H9 (cell line): Measurements from ENCODE around the gene DAPK1. TPM values are rescaled to one million over a fixed set of nuclear protein-coding genes. Genes with fewer than 3 reads are reported as not detected.

ENCODE experiments used
- DNase-seq: peaks from one replicate; pipeline ENCODE4 v3.0.0-alpha.2; 2017
- H2AFZ ChIP-seq: one replicate; pipeline ENCODE4 v1.6.1; 2013; ENCODE audit warnings: mild to moderate bottlenecking, low read length, control low read depth, moderate library complexity
- H2AK5ac ChIP-seq: 2 replicates; pipeline ENCODE4 v1.6.1; 2013; ENCODE audit warnings: low read length, control low read depth, mixed read lengths; ENCODE audit not compliant: insufficient read length
- H2BK120ac ChIP-seq: one replicate; pipeline ENCODE4 v1.6.1; 2013; ENCODE audit warnings: low read depth, mild to moderate bottlenecking, low read length, control low read depth, inconsistent platforms; ENCODE audit not compliant: poor library complexity, severe bottlenecking
- H2BK12ac ChIP-seq: 2 replicates; pipeline ENCODE4 v1.6.1; 2013; ENCODE audit warnings: low read length, control low read depth, mixed read lengths, low read depth; ENCODE audit not compliant: insufficient read length
- H2BK15ac ChIP-seq: 2 replicates; pipeline ENCODE4 v1.6.1; 2013; ENCODE audit warnings: low read depth, low read length, control low read depth
- H2BK20ac ChIP-seq: one replicate; pipeline ENCODE4 v1.6.1; 2013; ENCODE audit warnings: low read depth, mild to moderate bottlenecking, low read length, control low read depth, inconsistent platforms; ENCODE audit not compliant: poor library complexity, severe bottlenecking
- H2BK5ac ChIP-seq: 2 replicates; pipeline ENCODE4 v1.6.1; 2013; ENCODE audit warnings: low read length, control low read depth, mixed read lengths; ENCODE audit not compliant: insufficient read length
- H3K14ac ChIP-seq: 2 replicates; pipeline ENCODE4 v1.6.1; 2013; ENCODE audit warnings: low read length, control low read depth; ENCODE audit not compliant: insufficient read depth
- H3K18ac ChIP-seq: 2 replicates; pipeline ENCODE4 v1.6.1; 2013; ENCODE audit warnings: low read depth, mild to moderate bottlenecking, mixed read lengths, low read length, control low read depth; ENCODE audit not compliant: insufficient read length
- H3K23ac ChIP-seq: 2 replicates; pipeline ENCODE4 v1.6.1; 2013; ENCODE audit warnings: low read length, control low read depth, mixed read lengths, low read depth; ENCODE audit not compliant: insufficient read length
- H3K23me2 ChIP-seq: 2 replicates; pipeline ENCODE4 v1.6.1; 2013; ENCODE audit warnings: low read depth, mild to moderate bottlenecking, mixed read lengths, low read length, control low read depth; ENCODE audit not compliant: insufficient read length, poor library complexity, severe bottlenecking
- H3K27ac ChIP-seq: 2 replicates; pipeline ENCODE4 v1.5.1; 2013; ENCODE audit warnings: low read length, control low read depth, mixed read lengths, low read depth; ENCODE audit not compliant: insufficient read length
- H3K27me3 ChIP-seq: 2 replicates; pipeline ENCODE4 v1.6.1; 2013; ENCODE audit warnings: low read length, control low read depth, inconsistent platforms; ENCODE audit not compliant: insufficient read depth
- H3K4ac ChIP-seq: 2 replicates; pipeline ENCODE4 v1.6.1; 2013; ENCODE audit warnings: low read depth, mild to moderate bottlenecking, control low read depth, inconsistent platforms, low read length, moderate library complexity
- H3K4me1 ChIP-seq: 2 replicates; pipeline ENCODE4 v1.6.1; 2013; ENCODE audit warnings: low read length, control low read depth, inconsistent platforms; ENCODE audit not compliant: insufficient read depth
- H3K4me2 ChIP-seq: 2 replicates; pipeline ENCODE4 v1.6.1; 2013; ENCODE audit warnings: low read length, control low read depth, mixed read lengths; ENCODE audit not compliant: insufficient read length, insufficient read depth
- H3K56ac ChIP-seq: 2 replicates; pipeline ENCODE4 v1.6.1; 2013; ENCODE audit warnings: low read depth, mild to moderate bottlenecking, mixed read lengths, low read length, control low read depth; ENCODE audit not compliant: insufficient read length
- H3K79me1 ChIP-seq: 2 replicates; pipeline ENCODE4 v1.6.1; 2013; ENCODE audit warnings: low read depth, mild to moderate bottlenecking, moderate library complexity, low read length, control low read depth, inconsistent platforms; ENCODE audit not compliant: insufficient read depth, poor library complexity, severe bottlenecking
- H3K79me2 ChIP-seq: 2 replicates; pipeline ENCODE4 v1.6.1; 2013; ENCODE audit warnings: low read length, control low read depth, inconsistent platforms; ENCODE audit not compliant: insufficient read depth
- H3K9ac ChIP-seq: 2 replicates; pipeline ENCODE4 v1.6.1; 2013; ENCODE audit warnings: low read length, control low read depth, mixed read lengths; ENCODE audit not compliant: insufficient read length; ENCODE audit errors: extremely low read depth
- H3K9me3 ChIP-seq: one replicate; pipeline ENCODE4 v1.6.1; 2013; ENCODE audit warnings: low read depth, low read length, inconsistent platforms; ENCODE audit not compliant: control insufficient read depth
- H3T11ph ChIP-seq: one replicate; pipeline ENCODE4 v1.6.1; 2013; ENCODE audit warnings: mild to moderate bottlenecking, low read length, control low read depth, inconsistent platforms
- H4K20me1 ChIP-seq: one replicate; pipeline ENCODE4 v1.6.1; 2013; ENCODE audit not compliant: control insufficient read depth, insufficient read length, insufficient read depth
- H4K5ac ChIP-seq: 2 replicates; pipeline ENCODE4 v1.6.1; 2013; ENCODE audit warnings: low read depth, mild to moderate bottlenecking, mixed read lengths, low read length, control low read depth; ENCODE audit not compliant: insufficient read length
- H4K8ac ChIP-seq: replicated peaks from 2 replicates; pipeline ENCODE4 v1.6.1; 2013; ENCODE audit warnings: low read length, control low read depth, mixed read lengths, low read depth; ENCODE audit not compliant: insufficient read length
- H4K91ac ChIP-seq: 2 replicates; pipeline ENCODE4 v1.6.1; 2013; ENCODE audit warnings: low read depth, mild to moderate bottlenecking, moderate library complexity, mixed read lengths, low read length, control low read depth; ENCODE audit not compliant: insufficient read length
- H3K27ac Mint-ChIP-seq, 3 experiments: 2 replicates in 2 of 3; 3 replicates in 1 of 3; pipeline ENCODE4 v1.8.0; 2020 to 2021; ENCODE audit warnings: mixed read lengths in 3 of 3, mild to moderate bottlenecking in 1 of 3, moderate library complexity in 1 of 3
- H3K27me3 Mint-ChIP-seq: 2 replicates; pipeline ENCODE4 v1.8.0; 2021; ENCODE audit warnings: low read depth, mild to moderate bottlenecking, moderate library complexity, mixed read lengths
- H3K36me3 Mint-ChIP-seq, 3 experiments: 2 replicates in 2 of 3; 3 replicates in 1 of 3; pipeline ENCODE4 v1.8.0; 2020 to 2021; ENCODE audit warnings: low read depth in 3 of 3, mixed read lengths in 3 of 3; ENCODE audit not compliant: insufficient read depth in 1 of 3
- H3K4me1 Mint-ChIP-seq, 2 experiments: 2 replicates each; pipeline ENCODE4 v1.8.0; 2020; ENCODE audit warnings: mixed read lengths in 2 of 2
- H3K4me3 Mint-ChIP-seq, 2 experiments: 2 replicates in 1 of 2; 3 replicates in 1 of 2; pipeline ENCODE4 v1.8.0; 2020 to 2021; ENCODE audit warnings: mild to moderate bottlenecking in 2 of 2, mixed read lengths in 2 of 2, moderate library complexity in 1 of 2
- H3K9me3 Mint-ChIP-seq, 2 experiments: 2 replicates in 1 of 2; 3 replicates in 1 of 2; pipeline ENCODE4 v1.8.0; 2020; ENCODE audit warnings: mild to moderate bottlenecking in 2 of 2, mixed read lengths in 2 of 2, moderate library complexity in 1 of 2
- CTCF ChIP-seq: fragments of 200-600 bp; sonication (generic); conservative IDR thresholded peaks from 3 replicates; pipeline ENCODE4 v1.8.0; 2021; ENCODE audit warnings: antibody characterized with exemption, mild to moderate bottlenecking
- WGBS: extraction: QIAGEN DNeasy Blood & Tissue Kit; methylation state at CpG from one replicate; pipeline ENCODE4 v1.1.7; 2013; ENCODE audit warnings: missing lambda C conversion rate, low lambda C conversion rate, mixed read lengths; ENCODE audit not compliant: insufficient read length; ENCODE audit errors: extremely low coverage; 5-methylcytosine and 5-hydroxymethylcytosine counted together
- total RNA-seq: library from RNA; stranded (reverse); gene quantifications from 2 replicates; pipeline ENCODE4 v1.2.1, GENCODE V29; 2021

Gene DAPK1
- total RNA-seq, 1 experiment from 2014 or later, result 79.4 TPM

GRCh38 chr9:87657893-87658292 is 160.2 kb downstream of the DAPK1 start:
- Histone ChIP-seq H3T11ph (no peak overlapping the region), H3K18ac (no peak overlapping the region), H3K4ac (no peak overlapping the region), H4K91ac (no peak overlapping the region), H4K8ac (no peak overlapping the region), H3K14ac (no peak overlapping the region), H3K79me1 (no peaks in the 10 kb centered on the region), H3K27me3 (no peaks in the 10 kb centered on the region), H3K9me3 (no peaks in the 10 kb centered on the region), H3K23me2 (no peaks in the 10 kb centered on the region), H3K23ac (no peak overlapping the region), H3K79me2 (no peaks in the 10 kb centered on the region), H2AFZ (no peak overlapping the region), H3K9ac (no peak overlapping the region), H3K27ac (no peak overlapping the region), H2BK20ac (no peak overlapping the region), H2AK5ac (no peak overlapping the region), H4K20me1 (no peaks in the 10 kb centered on the region), H3K4me1 (no peaks in the 10 kb centered on the region), H2BK15ac (no peak overlapping the region), H3K4me2 (no peak overlapping the region), H4K5ac (no peak overlapping the region), H2BK12ac (no peak overlapping the region), H3K56ac (no peak overlapping the region), H2BK120ac (no peak overlapping the region), H2BK5ac (no peak overlapping the region)
- TF ChIP-seq CTCF, result no peak
- Mint-ChIP-seq H3K27me3 (no peaks in the 10 kb centered on the region), H3K4me1 (peaks cover 25 to 28% of the 10 kb centered on the region in 2 experiments), H3K9me3 (no peaks in the 10 kb centered on the region), H3K27ac (peak overlapping the region in 2 of 3 experiments; percentile 6 to 75; a peak in 2 of 7 replicates), H3K4me3 (no peak overlapping the region), H3K36me3 (peaks cover 45 to 61% (median 60%) of the 10 kb centered on the region in 3 experiments; a peak in 6 of 7 replicates)
- no CpG with 5 or more reads among the region's 16 CpGs for WGBS
- DNase-seq, result peak; percentile 25
